GM12874 (cell line): ENCODE measurements around the gene SPRED3.

Source experiments
- TF ChIP-seq, protein P1 (sequence below): IDR thresholded peaks from 2 replicates; pipeline ENCODE4 v1.5.1; 2011; ENCODE audit warnings: low read depth, mild to moderate bottlenecking, control low read depth, low read length, moderate library complexity; ENCODE audit not compliant: insufficient read depth

The SPRED3 gene

GRCh38 chr19:38362076-38362945 lies 26.2 kb upstream of the SPRED3 start:
- TF ChIP-seq, protein P1, sequence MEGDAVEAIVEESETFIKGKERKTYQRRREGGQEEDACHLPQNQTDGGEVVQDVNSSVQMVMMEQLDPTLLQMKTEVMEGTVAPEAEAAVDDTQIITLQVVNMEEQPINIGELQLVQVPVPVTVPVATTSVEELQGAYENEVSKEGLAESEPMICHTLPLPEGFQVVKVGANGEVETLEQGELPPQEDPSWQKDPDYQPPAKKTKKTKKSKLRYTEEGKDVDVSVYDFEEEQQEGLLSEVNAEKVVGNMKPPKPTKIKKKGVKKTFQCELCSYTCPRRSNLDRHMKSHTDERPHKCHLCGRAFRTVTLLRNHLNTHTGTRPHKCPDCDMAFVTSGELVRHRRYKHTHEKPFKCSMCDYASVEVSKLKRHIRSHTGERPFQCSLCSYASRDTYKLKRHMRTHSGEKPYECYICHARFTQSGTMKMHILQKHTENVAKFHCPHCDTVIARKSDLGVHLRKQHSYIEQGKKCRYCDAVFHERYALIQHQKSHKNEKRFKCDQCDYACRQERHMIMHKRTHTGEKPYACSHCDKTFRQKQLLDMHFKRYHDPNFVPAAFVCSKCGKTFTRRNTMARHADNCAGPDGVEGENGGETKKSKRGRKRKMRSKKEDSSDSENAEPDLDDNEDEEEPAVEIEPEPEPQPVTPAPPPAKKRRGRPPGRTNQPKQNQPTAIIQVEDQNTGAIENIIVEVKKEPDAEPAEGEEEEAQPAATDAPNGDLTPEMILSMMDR = no peak

GRCh38 chr19:38367041-38367440 lies 21.5 kb upstream of the SPRED3 start:
- TF ChIP-seq, protein P1 = no peak

GRCh38 chr19:38369584-38369983 lies 18.9 kb upstream of the SPRED3 start:
- TF ChIP-seq, protein P1 = no peak

DNA sequence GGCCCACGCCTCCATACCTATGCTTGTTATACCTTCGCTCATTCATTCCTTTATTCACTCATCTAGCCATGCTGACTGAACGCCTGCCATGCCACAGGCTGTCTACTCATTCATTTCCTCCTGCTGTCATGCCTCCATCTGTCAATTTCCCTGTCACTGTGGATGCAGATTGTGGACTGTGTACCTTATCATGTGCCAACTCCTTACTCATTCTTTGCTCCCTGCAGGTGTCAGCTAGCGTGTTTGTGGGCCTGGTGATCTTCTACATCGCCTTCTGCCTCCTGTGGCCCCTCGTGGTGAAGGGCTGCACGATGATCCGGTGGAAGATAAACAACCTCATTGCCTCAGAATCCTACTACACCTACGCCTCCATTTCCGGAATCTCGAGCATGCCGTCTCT lies 18.2 kb upstream of the SPRED3 start:
- TF ChIP-seq, protein P1 = no peak

DNA sequence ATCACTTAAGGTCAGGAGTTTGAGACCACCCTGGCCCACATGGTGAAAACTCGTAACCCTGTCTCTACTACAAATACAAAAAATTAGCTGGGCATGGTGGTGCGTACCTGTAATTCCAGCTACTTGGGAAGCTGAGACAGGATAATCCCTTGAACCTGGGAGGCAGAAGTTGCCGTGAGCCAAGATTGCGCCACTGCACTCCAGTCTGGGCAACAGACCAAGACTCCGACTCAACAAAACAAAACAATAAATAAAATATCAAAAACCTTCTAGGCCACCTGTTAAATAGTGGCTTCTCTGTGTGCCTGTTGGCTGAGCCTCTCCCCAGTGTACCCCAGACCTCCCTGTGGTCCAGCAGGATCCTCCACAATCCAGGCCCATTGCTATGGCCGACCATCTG lies 17.4 kb upstream of the SPRED3 start:
- TF ChIP-seq, protein P1 = no peak

DNA sequence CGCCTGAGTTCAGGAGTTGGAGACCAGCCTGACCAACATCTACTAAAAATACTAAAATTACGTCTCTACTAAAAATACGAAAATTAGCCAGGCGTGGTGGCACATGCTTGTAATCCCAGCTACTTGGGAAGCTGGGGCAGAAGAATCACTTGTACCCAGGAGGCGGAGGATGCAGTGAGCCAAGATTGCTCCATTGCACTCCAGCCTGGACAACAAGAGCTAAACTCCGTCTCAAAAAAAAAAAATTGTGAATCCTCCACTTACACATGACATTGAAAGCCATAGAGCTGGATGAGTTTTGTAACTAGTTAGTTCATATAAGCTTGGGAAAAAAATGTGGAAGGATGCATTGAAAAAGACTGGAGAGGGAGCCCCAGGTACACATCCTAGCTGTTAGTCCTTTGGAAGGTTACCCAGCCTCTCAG lies 14.6 kb upstream of the SPRED3 start:
- TF ChIP-seq, protein P1 = no peak

DNA sequence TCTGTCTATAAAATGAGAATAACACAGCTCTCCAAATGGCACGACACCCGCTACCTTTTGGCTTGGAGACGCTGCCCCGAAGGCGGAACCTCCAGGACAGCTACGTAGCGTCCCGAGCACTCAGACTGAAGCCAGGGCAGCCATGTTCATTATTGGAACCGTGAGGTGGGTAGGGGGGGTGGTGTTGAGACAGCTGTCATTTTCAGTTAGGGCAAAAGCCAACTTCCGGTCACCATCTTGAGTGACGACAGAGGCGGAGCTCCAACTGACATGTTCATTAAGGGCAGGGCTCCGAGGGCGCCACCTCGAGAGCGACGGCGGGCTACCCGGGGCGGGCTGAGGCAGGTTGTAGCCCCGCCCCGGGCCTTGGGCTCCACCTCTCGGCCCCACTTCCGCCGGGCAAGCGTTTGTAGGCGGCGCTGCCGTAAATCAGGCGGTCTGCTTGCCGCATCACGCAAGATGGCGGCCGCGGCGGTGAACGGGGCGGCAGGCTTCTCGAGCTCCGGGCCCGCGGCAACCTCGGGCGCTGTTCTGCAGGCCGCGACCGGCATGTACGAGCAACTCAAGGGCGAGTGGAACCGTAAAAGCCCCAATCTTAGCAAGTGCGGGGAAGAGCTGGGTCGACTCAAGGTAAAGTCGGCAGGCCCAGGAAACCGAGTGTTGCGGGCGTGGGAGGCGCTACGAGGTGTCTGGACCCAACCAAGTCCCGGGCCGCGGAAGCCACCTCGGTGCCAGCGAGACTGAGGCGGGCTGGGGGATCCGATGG lies 14.0 kb upstream of the SPRED3 start, which contains the start of gene PSMD8:
Gene PSMD8, plus strand, starts transcription at position 240 of the 766 bp plus-strand sequence. Its CDS starts 31 bp downstream, at position 271.
- TF ChIP-seq, protein P1 = peak; percentile 38; the same call in 1 of the 2 replicates
